HepG2 (cell line): Measurements from ENCODE around the gene LTBR. TPM values are rescaled to one million over a fixed set of nuclear protein-coding genes. Genes with fewer than 3 reads are reported as not detected.

Experiments used
- ARNT2 ChIP-seq: sonication (generic); formaldehyde crosslinking; IDR thresholded peaks from 2 replicates; pipeline ENCODE4 v1.8.0; 2022; ENCODE audit warnings: mild to moderate bottlenecking, low read depth, missing genetic modification reagents, moderate library complexity
- ATAD3A ChIP-seq: sonication (generic); formaldehyde crosslinking; IDR thresholded peaks from 2 replicates; pipeline ENCODE4 v1.4.0; 2020; ENCODE audit warnings: missing genetic modification reagents
- CHD4 ChIP-seq: fragments of 200-600 bp; sonication (generic); IDR thresholded peaks from 2 replicates; pipeline ENCODE4 v1.7.0; 2017; ENCODE audit warnings: mild to moderate bottlenecking, low read length, borderline replicate concordance
- EZH2 ChIP-seq: conservative IDR thresholded peaks from 2 replicates; pipeline ENCODE4 v1.6.1; 2012; ENCODE audit warnings: mild to moderate bottlenecking, low read depth, low read length, moderate library complexity
- HNRNPK ChIP-seq: fragments of 200-400 bp; formaldehyde crosslinking; IDR thresholded peaks from 2 replicates; pipeline ENCODE4 v1.6.1; 2018; ENCODE audit warnings: low read length, low read depth, moderate library complexity, mild to moderate bottlenecking; ENCODE audit not compliant: poor library complexity, severe bottlenecking
- HNRNPLL ChIP-seq: fragments of 200-400 bp; formaldehyde crosslinking; IDR thresholded peaks from 2 replicates; pipeline ENCODE4 v1.6.1; 2017; ENCODE audit warnings: mild to moderate bottlenecking, low read depth, low read length; ENCODE audit not compliant: poor library complexity, severe bottlenecking
- KDM6A ChIP-seq: IDR thresholded peaks from 2 replicates; pipeline ENCODE4 v1.6.1; 2016; ENCODE audit warnings: low read depth
- KLF6 ChIP-seq: IDR thresholded peaks from 2 replicates; pipeline ENCODE4 v1.8.0; 2016; ENCODE audit warnings: missing biosample characterization, missing genetic modification reagents
- KLF9 ChIP-seq: IDR thresholded peaks from 2 replicates; pipeline ENCODE4 v1.6.1; 2016; ENCODE audit warnings: low read depth
- MIER2 ChIP-seq: IDR thresholded peaks from 2 replicates; pipeline ENCODE4 v1.6.1; 2016; ENCODE audit warnings: missing biosample characterization, missing genetic modification reagents
- NR3C1 ChIP-seq: sonication (generic); formaldehyde crosslinking; IDR thresholded peaks from 2 replicates; pipeline ENCODE4 v1.4.0; 2020; ENCODE audit warnings: missing genetic modification reagents
- RBAK ChIP-seq: sonication (generic); formaldehyde crosslinking; IDR thresholded peaks from 2 replicates; pipeline ENCODE4 v1.5.1; 2020; ENCODE audit warnings: mild to moderate bottlenecking, missing genetic modification reagents
- SETDB1 ChIP-seq: sonication (generic); formaldehyde crosslinking; IDR thresholded peaks from 2 replicates; pipeline ENCODE4 v1.5.1; 2020; ENCODE audit warnings: missing genetic modification reagents, mild to moderate bottlenecking, borderline replicate concordance
- ZNF225 ChIP-seq: sonication (generic); formaldehyde crosslinking; IDR thresholded peaks from 2 replicates; pipeline ENCODE4 v1.4.0; 2020; ENCODE audit warnings: mild to moderate bottlenecking, missing genetic modification reagents
- polyA plus RNA-seq, 8 experiments: library from polyadenylated mRNA; depleted of rRNA in 3 of 8; stranded (reverse) in 7 of 8; unstranded in 1 of 8; fragments of >200 nt; fragmentation: Illumina TruSeq in 4 of 8; extraction: Trizol in 4 of 8; gene quantifications; 2 replicates each; pipeline versions ENCODE4 v1.2.1 to v1.2.3, GENCODE V29; 2011 to 2016; ENCODE audit warnings: low read depth in 4 of 8, missing spikeins in 1 of 8, mixed read lengths in 1 of 8; ENCODE audit not compliant: insufficient read depth in 1 of 8
- total RNA-seq, 5 experiments: library from RNA; depleted of rRNA; stranded (reverse); fragments of >200 nt; fragmentation: Illumina TruSeq; extraction: Trizol; gene quantifications; 2 replicates each; pipeline ENCODE4 v1.2.3, GENCODE V29; 2016; ENCODE audit warnings: low read depth in 1 of 5
- TF ChIP-seq, protein P1 (sequence below): sonication (generic); formaldehyde crosslinking; IDR thresholded peaks from 2 replicates; pipeline ENCODE4 v1.4.0; 2020; ENCODE audit warnings: missing genetic modification reagents, borderline replicate concordance
- TF ChIP-seq, protein P2 (sequence below): sonication (generic); formaldehyde crosslinking; IDR thresholded peaks from 2 replicates; pipeline ENCODE4 v1.5.0; 2020; ENCODE audit warnings: mild to moderate bottlenecking, missing genetic modification reagents, borderline replicate concordance
- TF ChIP-seq, protein P3 (sequence below): sonication (generic); formaldehyde crosslinking; IDR thresholded peaks from 2 replicates; pipeline ENCODE4 v1.4.0; 2020; ENCODE audit warnings: missing genetic modification reagents, borderline replicate concordance
- TF ChIP-seq, protein P4 (sequence below): sonication (generic); formaldehyde crosslinking; conservative IDR thresholded peaks from 2 replicates; pipeline ENCODE4 v1.8.0; 2022; ENCODE audit warnings: low read depth, missing genetic modification reagents

LTBR gene
- total and polyA plus RNA-seq, 2 of the 13 experiments (the other 11 are each of a cell fraction or from before 2014, with no cell fraction given), result 31.4 to 34.8 TPM

DNA sequence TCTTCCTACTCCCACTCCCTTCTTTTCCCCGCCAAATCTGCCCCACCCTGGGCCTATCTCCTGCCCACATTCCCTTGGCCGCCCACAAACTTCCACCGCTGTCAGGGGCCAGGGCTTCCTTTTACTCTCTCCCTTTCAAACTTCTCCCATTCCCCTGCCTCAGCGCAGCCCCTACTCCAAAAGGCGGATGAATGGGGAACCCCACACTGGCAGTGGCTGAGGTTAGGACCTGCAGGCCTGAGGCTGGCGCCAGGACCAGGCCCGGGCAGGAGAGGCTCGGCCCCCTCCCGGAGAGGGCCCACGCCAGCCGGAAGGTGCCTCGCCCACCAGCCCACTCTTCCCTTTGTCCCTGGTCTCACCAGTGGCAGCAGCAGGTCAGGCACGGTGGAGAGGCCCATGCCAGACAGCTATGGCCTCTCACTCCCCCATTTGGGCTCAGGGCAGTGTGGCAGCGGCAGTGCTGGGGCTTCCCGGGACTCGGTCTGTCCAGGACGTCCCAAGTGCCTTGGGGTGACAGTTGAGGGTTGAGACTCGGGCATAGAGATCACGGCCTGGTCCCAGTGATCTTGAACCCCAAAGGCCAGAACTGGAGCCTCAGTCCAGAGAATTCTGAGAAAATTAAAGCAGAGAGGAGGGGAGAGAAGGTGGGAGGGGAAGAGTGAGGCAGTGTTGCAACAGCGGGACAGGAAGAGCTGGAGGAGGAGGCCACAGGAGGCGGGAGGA lies 42.4 kb upstream of the LTBR start, which contains the start of gene TNFRSF1A (continued):
- TF ChIP-seq, protein P1, sequence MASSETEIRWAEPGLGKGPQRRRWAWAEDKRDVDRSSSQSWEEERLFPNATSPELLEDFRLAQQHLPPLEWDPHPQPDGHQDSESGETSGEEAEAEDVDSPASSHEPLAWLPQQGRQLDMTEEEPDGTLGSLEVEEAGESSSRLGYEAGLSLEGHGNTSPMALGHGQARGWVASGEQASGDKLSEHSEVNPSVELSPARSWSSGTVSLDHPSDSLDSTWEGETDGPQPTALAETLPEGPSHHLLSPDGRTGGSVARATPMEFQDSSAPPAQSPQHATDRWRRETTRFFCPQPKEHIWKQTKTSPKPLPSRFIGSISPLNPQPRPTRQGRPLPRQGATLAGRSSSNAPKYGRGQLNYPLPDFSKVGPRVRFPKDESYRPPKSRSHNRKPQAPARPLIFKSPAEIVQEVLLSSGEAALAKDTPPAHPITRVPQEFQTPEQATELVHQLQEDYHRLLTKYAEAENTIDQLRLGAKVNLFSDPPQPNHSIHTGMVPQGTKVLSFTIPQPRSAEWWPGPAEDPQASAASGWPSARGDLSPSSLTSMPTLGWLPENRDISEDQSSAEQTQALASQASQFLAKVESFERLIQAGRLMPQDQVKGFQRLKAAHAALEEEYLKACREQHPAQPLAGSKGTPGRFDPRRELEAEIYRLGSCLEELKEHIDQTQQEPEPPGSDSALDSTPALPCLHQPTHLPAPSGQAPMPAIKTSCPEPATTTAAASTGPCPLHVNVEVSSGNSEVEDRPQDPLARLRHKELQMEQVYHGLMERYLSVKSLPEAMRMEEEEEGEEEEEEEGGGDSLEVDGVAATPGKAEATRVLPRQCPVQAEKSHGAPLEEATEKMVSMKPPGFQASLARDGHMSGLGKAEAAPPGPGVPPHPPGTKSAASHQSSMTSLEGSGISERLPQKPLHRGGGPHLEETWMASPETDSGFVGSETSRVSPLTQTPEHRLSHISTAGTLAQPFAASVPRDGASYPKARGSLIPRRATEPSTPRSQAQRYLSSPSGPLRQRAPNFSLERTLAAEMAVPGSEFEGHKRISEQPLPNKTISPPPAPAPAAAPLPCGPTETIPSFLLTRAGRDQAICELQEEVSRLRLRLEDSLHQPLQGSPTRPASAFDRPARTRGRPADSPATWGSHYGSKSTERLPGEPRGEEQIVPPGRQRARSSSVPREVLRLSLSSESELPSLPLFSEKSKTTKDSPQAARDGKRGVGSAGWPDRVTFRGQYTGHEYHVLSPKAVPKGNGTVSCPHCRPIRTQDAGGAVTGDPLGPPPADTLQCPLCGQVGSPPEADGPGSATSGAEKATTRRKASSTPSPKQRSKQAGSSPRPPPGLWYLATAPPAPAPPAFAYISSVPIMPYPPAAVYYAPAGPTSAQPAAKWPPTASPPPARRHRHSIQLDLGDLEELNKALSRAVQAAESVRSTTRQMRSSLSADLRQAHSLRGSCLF (CRISPR knock-in tag), result 0 out of 2 replicates have a peak, but pooled peaks have one; percentile 18
- TF ChIP-seq ATAD3A (CRISPR knock-in tag), result 0 out of 2 replicates have a peak, but pooled peaks have one; percentile 42
- TF ChIP-seq, protein P2, sequence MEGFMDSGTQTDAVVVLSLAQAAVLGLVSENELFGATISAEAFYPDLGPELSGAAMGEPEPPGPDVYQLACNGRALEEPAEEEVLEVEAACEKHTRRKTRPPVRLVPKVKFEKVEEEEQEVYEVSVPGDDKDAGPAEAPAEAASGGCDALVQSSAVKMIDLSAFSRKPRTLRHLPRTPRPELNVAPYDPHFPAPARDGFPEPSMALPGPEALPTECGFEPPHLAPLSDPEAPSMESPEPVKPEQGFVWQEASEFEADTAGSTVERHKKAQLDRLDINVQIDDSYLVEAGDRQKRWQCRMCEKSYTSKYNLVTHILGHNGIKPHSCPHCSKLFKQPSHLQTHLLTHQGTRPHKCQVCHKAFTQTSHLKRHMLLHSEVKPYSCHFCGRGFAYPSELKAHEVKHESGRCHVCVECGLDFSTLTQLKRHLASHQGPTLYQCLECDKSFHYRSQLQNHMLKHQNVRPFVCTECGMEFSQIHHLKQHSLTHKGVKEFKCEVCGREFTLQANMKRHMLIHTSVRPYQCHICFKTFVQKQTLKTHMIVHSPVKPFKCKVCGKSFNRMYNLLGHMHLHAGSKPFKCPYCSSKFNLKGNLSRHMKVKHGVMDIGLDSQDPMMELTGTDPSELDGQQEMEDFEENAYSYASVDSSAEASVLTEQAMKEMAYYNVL, result no peak
- TF ChIP-seq SETDB1 (CRISPR knock-in tag), result no peak
- TF ChIP-seq HNRNPK, result no peak
- no peak for TF ChIP-seq EZH2
- TF ChIP-seq ARNT2 (CRISPR knock-in tag), result peak; percentile 40; the same call in 1 of the 2 replicates
- TF ChIP-seq, protein P3, sequence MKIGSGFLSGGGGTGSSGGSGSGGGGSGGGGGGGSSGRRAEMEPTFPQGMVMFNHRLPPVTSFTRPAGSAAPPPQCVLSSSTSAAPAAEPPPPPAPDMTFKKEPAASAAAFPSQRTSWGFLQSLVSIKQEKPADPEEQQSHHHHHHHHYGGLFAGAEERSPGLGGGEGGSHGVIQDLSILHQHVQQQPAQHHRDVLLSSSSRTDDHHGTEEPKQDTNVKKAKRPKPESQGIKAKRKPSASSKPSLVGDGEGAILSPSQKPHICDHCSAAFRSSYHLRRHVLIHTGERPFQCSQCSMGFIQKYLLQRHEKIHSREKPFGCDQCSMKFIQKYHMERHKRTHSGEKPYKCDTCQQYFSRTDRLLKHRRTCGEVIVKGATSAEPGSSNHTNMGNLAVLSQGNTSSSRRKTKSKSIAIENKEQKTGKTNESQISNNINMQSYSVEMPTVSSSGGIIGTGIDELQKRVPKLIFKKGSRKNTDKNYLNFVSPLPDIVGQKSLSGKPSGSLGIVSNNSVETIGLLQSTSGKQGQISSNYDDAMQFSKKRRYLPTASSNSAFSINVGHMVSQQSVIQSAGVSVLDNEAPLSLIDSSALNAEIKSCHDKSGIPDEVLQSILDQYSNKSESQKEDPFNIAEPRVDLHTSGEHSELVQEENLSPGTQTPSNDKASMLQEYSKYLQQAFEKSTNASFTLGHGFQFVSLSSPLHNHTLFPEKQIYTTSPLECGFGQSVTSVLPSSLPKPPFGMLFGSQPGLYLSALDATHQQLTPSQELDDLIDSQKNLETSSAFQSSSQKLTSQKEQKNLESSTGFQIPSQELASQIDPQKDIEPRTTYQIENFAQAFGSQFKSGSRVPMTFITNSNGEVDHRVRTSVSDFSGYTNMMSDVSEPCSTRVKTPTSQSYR (CRISPR knock-in tag), result no peak
- TF ChIP-seq RBAK (CRISPR knock-in tag), result no peak
- TF ChIP-seq ZNF225, result no peak
- no peak for TF ChIP-seq KLF9 (CRISPR knock-in tag)
- no peak for TF ChIP-seq NR3C1 (CRISPR knock-in tag)
- TF ChIP-seq KDM6A, result no peak
- TF ChIP-seq CHD4, result no peak
- TF ChIP-seq, protein P4, sequence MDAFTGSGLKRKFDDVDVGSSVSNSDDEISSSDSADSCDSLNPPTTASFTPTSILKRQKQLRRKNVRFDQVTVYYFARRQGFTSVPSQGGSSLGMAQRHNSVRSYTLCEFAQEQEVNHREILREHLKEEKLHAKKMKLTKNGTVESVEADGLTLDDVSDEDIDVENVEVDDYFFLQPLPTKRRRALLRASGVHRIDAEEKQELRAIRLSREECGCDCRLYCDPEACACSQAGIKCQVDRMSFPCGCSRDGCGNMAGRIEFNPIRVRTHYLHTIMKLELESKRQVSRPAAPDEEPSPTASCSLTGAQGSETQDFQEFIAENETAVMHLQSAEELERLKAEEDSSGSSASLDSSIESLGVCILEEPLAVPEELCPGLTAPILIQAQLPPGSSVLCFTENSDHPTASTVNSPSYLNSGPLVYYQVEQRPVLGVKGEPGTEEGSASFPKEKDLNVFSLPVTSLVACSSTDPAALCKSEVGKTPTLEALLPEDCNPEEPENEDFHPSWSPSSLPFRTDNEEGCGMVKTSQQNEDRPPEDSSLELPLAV (CRISPR knock-in tag), result no peak
- TF ChIP-seq HNRNPLL, result no peak
- no peak for TF ChIP-seq MIER2 (CRISPR knock-in tag)
- no peak for TF ChIP-seq KLF6 (CRISPR knock-in tag)
